GM12874 (cell line): ENCODE results near the gene ZNF91.

ENCODE experiments used
- TF ChIP-seq, protein P1 (sequence below): IDR thresholded peaks from 2 replicates; pipeline ENCODE4 v1.5.1; 2011; ENCODE audit warnings: low read depth, mild to moderate bottlenecking, control low read depth, low read length, moderate library complexity; ENCODE audit not compliant: insufficient read depth

Gene ZNF91

DNA sequence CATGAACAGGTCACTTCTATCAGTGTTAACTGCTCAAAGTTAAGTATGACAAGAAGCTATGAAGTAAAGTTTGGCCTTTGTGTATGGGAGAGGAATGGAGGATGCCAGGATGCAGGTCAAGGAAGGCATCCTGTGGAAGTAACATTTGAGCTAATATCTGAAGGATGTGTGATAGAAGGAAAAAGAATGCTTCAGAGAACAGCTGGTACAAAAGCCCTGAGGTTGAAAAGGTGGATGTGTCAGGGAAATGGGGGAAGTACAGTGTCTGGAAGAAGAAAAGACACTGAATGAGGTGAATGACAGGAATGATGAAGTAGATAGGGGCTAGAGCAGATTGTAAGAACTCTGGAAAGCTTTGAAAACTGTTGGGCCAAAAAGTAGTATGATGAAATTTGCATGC, 67.1 kb downstream of the ZNF91 start:
- TF ChIP-seq, protein P1, sequence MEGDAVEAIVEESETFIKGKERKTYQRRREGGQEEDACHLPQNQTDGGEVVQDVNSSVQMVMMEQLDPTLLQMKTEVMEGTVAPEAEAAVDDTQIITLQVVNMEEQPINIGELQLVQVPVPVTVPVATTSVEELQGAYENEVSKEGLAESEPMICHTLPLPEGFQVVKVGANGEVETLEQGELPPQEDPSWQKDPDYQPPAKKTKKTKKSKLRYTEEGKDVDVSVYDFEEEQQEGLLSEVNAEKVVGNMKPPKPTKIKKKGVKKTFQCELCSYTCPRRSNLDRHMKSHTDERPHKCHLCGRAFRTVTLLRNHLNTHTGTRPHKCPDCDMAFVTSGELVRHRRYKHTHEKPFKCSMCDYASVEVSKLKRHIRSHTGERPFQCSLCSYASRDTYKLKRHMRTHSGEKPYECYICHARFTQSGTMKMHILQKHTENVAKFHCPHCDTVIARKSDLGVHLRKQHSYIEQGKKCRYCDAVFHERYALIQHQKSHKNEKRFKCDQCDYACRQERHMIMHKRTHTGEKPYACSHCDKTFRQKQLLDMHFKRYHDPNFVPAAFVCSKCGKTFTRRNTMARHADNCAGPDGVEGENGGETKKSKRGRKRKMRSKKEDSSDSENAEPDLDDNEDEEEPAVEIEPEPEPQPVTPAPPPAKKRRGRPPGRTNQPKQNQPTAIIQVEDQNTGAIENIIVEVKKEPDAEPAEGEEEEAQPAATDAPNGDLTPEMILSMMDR = no peak

DNA sequence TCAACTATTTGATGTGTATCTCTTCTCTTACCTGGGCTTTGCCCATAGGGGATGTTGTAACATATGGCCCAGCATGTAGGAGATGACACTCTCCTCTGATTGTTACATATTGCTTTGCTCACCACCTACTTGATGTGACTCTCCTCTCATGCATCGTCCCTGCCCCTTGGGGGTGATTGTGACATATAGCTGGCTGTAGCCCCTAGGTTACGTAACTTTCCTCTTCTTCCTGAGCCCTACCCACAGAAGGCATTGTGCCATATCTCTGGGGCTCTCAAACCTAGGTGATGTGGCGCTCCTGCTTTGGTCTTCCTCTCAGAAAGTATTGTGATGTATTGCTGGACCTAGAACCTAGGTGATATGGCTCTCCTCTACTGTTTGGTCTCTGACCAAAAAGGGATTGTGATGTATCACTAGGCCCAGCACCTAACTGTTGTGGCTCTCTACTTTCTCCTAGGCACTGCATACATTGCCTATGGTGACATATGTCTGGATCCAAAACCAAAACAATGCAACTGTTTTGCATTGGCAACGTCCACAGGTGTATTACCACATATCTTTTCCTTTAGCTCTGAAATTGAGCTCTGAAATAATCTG, 73.2 kb downstream of the ZNF91 start:
- TF ChIP-seq, protein P1 = no peak

DNA sequence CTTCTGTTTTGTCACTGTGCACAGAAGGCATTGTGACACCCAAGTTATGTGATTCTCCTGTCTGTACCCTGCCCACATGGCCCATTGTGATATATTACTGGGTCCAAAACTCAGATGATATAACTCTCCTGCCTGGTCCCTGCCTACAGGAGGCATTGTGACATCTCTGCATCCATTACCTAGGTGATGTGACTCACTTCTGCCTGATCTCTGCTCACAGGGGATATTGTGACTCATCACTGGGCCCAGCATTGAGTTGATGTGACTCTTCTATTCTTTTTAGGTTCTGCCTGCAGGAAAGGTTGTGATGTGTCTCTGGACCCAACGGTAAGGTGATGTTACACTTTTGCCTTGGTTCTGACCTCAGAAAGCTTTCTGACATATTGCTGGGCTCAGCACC, 77.1 kb downstream of the ZNF91 start:
- TF ChIP-seq, protein P1 = no peak

DNA sequence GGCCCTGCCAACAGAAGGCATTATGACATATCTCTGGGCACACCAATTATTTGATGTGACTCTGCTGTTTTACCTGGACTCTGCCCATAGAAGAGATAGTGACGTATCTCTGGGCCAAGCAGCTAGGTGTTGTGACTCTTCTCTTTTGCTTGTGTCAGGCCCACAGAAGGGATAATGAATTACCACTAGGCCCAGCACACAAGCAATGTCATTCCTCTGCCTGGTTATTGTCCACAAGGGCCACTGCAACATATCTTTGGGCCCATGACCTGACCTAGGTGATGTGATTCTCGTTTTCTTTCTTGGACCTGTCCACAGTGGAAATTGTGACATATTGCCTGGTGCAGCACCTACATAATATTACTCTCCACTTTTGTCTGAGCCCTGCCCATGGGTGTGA, 80.0 kb downstream of the ZNF91 start:
- TF ChIP-seq, protein P1 = no peak

DNA sequence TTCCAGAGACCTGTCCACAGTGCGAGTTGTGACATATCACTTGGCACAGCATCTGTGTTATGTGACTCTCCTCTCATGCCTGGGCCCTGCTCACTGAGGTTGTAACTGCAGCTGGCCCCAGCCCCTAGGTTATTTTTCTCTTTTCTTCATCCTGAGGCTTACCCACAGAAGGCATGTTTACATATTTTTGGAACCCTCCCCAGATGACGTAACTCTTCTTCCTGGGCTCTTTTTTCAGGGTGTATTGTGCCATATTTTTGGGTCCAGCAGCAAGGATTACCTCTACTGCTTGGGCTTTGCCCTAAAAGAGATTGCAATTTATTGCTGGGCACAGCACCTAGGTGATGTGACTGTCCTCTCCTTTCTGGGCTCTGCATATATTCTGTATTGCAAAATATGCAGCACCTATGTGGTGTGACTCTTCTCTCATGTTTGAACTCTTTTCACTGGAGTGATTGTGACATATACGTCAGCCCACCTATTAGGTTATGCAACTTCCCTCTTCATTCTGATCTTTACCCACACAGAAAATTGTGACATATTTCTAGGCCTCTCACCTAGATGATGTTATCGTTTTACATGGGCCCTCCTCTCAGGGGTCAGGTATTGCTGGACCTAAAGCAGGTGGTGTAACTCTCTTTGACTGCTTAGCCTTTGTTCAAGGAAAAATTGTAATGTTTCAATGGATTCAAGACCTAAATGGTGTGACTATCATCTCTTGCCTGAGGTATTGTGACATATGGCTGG, 80.6 kb downstream of the ZNF91 start:
- TF ChIP-seq, protein P1 = no peak

DNA sequence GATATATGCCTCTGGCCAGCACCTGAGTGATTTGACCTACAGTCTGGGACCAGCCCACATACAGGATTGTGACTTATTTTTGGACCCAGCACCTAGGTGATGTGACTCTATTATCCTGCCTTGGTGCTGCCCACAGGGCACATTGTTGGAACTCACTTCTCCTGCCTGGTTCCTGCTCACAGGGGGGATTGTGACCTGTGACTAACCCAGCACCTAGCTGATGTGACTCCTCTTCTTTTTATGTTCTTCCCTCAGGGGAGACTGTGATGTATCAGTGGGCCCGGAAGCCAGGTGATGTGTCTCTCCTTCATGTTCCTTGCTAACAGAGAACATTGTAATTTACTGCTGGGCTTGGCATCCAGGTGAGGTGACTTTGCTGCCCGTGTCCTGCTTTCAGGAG, 82.1 kb downstream of the ZNF91 start:
- TF ChIP-seq, protein P1 = no peak

DNA sequence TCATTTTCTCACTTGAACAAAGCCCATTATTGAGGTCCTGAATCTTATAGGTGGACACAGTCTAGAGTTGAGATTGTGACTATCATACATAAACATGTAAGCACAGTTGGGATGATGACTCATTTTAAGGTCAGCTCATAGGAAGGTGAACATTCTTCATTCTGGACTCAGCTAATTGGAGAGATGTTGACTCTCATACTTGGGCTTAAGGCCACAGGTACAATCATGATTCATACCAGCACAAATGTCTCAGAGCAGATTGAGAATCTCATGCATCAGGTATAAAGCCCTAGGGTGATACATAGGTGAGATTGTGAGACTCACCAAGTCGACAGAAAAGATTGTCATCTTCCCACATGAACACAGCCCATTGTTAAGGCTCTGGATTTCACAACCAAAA, 82.8 kb downstream of the ZNF91 start:
- TF ChIP-seq, protein P1 = no peak
